ENCODE data around the gene LMF1.

Gene LMF1

DNA sequence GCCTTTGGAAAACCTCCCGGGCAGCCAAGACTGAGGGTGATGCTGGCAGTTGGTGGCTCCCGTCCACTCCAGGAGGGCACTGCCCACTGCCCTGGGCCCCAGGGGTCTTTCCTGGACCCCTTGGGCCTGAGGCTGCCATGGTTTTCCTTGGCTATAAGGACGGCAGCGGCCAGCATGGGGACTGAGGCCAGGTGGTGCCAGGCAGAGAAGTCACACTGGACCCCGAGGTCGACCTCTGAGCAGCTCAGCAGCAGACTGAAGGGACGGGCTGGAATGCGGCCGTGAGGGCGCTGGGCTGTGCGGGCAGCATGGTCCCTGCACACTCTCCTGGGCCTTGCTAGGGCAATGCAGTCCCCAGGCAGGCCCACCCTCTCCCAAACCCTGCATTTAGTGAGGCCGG is 114.7 kb downstream of the LMF1 start:
- DNase-seq = no peak

DNA sequence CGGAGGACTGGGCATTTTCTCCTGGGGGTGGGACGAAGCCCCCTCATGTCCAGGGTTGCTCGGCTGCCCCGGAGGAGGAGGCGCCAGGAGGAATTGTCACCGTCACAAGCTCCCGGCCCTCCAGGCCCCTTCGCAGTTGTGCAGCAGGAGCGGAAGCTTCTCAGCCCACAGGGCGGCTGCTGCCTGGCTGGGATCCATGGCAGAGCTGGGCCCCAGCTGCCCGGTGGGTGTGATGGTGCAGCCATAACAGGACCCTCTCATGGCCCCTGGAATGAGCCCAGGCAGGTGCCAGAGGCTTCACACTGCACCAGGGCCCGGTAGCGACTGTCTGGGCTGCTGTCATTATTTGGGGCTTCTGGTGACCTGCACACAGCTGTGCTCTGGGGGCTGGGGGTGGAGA is 115.3 kb downstream of the LMF1 start:
- DNase-seq = no peak

DNA sequence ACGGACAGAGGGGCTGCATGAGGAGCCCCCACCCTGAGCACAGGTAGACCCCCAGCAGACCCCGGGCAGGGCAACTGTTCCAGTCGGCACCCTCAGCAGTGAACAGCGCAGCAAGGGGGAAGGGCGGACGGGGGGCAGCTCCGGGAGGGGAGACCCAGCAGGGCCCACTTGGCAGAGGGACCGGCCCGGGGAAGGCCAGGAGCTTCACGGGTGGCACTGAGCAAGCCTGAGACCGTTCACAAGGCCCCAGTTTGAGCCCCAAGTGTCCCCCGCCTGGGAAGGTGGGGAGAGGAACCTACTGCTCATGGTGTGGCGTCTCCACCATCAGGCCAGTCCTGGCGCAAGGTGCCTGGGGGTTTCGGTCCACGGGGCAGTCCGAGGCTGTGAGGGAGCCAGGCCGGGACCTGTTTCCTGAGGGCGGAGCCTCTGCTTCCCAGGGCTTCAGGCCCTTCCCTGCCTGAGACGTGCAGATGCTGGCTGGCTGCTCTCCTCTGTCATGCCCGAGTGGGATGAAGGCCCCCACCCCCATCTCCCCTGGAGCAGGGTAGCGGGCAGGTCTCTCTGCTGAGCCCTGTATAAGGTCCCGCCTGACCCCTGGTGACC is 115.9 kb downstream of the LMF1 start:
- DNase-seq = no peak

DNA sequence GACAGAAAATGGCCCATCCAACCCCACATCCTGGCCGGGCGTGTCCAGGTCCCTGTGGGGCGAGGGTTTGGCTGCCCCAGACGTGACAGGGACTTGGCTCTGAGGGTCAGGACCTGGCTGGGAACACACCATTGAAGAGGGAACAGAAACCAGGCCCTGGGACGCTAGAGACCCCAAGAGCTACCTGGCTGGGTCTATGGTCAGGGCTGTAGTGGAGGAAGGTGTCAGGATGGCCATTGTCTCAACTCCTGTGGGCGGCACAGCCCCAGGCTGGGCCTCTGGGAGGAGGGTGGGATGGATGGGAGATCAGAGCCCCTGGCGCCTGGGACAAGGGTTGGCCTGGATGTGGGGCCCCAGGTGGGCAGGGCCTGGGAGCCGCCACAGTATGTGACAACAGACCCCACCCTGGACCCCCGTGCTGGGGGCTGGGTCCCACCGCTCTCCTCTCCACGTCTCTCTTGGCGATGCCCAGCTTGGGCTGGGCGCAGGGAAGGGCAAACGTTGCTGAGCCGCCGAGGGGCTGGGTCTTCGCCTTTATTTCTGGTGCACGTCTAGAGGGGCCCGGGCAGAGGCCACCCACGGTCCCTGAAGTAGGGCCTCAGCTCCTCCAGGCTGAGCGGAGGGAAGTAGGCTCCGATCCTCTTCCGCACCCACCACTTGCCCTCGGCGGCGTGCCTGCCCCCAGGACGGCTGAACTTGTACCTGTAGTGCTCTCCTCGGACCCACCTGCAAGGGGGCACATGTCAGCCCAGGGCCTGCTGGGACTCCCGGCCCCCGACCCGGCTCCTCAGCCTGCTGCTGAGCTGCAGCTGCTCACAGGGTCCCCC is 116.6 kb downstream of the LMF1 start:
- no peak for DNase-seq

DNA sequence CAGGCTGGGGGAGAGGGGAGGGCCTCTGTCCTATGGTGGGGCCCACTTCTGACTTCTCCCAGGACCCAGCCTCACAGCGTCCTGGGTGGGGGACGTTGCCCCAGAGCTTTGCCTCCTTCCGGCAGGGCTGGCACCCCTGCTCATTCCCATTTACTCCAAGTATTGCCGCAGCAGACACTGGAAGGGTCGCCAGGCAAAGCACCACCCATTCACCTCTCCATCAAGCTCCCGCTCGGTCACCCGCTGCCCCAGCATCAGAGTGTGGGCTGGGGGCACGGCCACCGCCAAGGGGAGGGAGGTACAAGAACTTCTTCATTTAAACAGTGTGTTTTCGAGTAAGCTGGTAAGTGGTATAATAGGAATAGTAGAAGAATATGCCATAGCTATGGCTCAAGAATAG is 117.5 kb downstream of the LMF1 start:
- DNase-seq = no peak

- DNase-seq = no peak
Measured at GRCh38 chr16:852451-853185, 118.2 kb downstream of the LMF1 start.

GRCh38 chr16:851871-852270 is 118.9 kb downstream of the LMF1 start:
- no peak for DNase-seq

GRCh38 chr16:851209-851810 is 119.5 kb downstream of the LMF1 start:
- DNase-seq = no peak

DNA sequence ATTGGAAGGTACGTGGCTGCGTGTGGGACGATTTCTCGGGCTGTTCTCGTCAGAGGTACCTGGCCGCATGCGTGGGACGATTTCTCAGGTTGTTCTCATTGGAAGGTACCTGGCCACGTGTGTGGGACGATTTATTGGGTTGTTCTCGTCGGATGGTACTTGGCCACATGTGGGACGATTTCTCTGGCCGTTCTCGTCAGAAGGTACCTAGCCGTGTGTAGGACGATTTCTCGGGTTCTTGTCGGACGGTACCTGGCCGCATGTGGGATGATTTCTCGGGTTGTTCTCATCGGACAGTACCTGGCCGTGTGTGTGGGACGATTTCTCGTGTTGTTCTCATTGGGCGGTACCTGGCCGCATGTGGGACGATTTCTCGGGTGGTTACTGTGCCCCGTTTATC is 120.1 kb downstream of the LMF1 start:
- no peak for DNase-seq

GRCh38 chr16:848510-849253 is 122.1 kb downstream of the LMF1 start:
- DNase-seq = no peak

GRCh38 chr16:847681-848445 is 122.9 kb downstream of the LMF1 start:
- no peak for DNase-seq

- DNase-seq = no peak
Measured at GRCh38 chr16:847151-847550, 123.6 kb downstream of the LMF1 start.

- no peak for DNase-seq
Measured at GRCh38 chr16:845351-845745, 125.4 kb downstream of the LMF1 start.

DNA sequence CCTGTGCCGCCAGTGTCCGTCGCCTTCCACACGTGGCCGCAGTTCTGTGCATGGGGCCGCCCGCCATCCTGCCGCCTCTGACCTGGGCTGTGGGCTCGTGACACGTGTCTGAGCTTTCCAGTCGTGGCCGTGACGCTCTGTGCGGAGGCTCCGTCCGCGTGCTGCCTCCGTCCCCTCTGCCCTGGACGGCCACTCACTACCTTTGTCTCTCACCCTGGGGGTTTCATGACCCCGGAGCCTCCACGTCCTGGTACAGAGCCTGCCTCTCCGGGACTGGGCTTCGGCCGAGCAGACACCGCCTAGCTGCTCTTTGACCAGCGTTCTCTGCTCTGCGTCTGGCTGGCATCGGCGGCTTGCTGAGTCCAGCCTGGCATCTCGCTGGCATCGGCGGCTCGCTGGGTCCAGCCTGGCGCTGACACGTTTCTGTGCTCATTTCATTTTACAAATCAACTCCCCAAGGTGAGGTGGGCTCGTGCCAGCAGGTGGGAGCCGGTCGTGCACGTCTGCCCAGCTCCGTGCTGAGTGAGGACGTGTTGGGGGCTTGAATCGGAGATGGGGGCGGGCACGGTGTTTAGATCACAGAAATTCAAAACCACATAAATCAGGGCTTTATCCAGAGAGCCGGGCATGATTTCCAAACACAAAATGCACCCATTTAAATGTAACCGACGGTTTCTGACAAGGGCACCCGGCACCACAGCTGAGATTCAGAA is 126.0 kb downstream of the LMF1 start:
- no peak for DNase-seq

- DNase-seq = no peak
Measured at GRCh38 chr16:843771-844170, 127.0 kb downstream of the LMF1 start.

GRCh38 chr16:842711-843560 is 127.8 kb downstream of the LMF1 start:
- DNase-seq = no peak

- DNase-seq = no peak
Measured at GRCh38 chr16:842061-842476, 128.7 kb downstream of the LMF1 start.

- DNase-seq = no peak
Measured at GRCh38 chr16:841455-842060, 129.2 kb downstream of the LMF1 start.

- no peak for DNase-seq
Measured at GRCh38 chr16:840561-841454, 130.0 kb downstream of the LMF1 start.
